Hepatocyte (in vitro differentiated cells): ENCODE data around the gene MTARC2. TPM values are rescaled to one million over a fixed set of nuclear protein-coding genes. Genes with fewer than 3 reads are reported as not detected.
A peak's percentile ranks its signal among the peaks of the same experiment; 100 is the strongest.

Source experiments
- DNase-seq: peaks from one replicate; pipeline ENCODE4 v3.0.0-alpha.2; 2016; ENCODE audit warnings: low spot score
- H2AFZ ChIP-seq: fragments of 200-600 bp; sonication (generic); 2 replicates; pipeline ENCODE4 v1.6.0; 2016; ENCODE audit warnings: antibody characterized with exemption, mild to moderate bottlenecking
- H3K27ac ChIP-seq: fragments of 200-600 bp; sonication (generic); 2 replicates; pipeline ENCODE4 v1.5.1; 2016; ENCODE audit warnings: mild to moderate bottlenecking
- H3K27me3 ChIP-seq: fragments of 200-600 bp; sonication (generic); 2 replicates; pipeline ENCODE4 v1.6.1; 2016
- H3K36me3 ChIP-seq: fragments of 200-600 bp; sonication (generic); replicated peaks from 2 replicates; pipeline ENCODE4 v1.5.1; 2016; ENCODE audit warnings: low read depth; ENCODE audit not compliant: insufficient read depth
- H3K4me1 ChIP-seq: fragments of 200-600 bp; sonication (generic); 2 replicates; pipeline ENCODE4 v1.5.1; 2016; ENCODE audit warnings: mild to moderate bottlenecking, moderate library complexity; ENCODE audit not compliant: insufficient read depth
- H3K4me2 ChIP-seq: fragments of 200-600 bp; sonication (generic); 2 replicates; pipeline ENCODE4 v1.6.0; 2016
- H3K4me3 ChIP-seq: fragments of 200-600 bp; sonication (generic); 2 replicates; pipeline ENCODE4 v1.5.1; 2016; ENCODE audit warnings: mild to moderate bottlenecking
- H3K79me2 ChIP-seq: fragments of 200-600 bp; sonication (generic); 2 replicates; pipeline ENCODE4 v1.6.0; 2017; ENCODE audit warnings: mild to moderate bottlenecking
- H3K9me2 ChIP-seq: fragments of 200-600 bp; sonication (generic); replicated peaks from 2 replicates; pipeline ENCODE4 v1.6.0; 2017; ENCODE audit warnings: mild to moderate bottlenecking; ENCODE audit not compliant: insufficient read depth
- H3K9me3 ChIP-seq: fragments of 200-600 bp; sonication (generic); 2 replicates; pipeline ENCODE4 v1.5.1; 2016; ENCODE audit warnings: low read depth, mild to moderate bottlenecking
- H4K20me1 ChIP-seq: fragments of 200-600 bp; sonication (generic); 2 replicates; pipeline ENCODE4 v1.6.0; 2016; ENCODE audit warnings: mild to moderate bottlenecking; ENCODE audit not compliant: insufficient read depth, poor library complexity, severe bottlenecking
- CTCF ChIP-seq: fragments of 200-600 bp; sonication (generic); IDR thresholded peaks from 2 replicates; pipeline ENCODE4 v1.5.1; 2016; ENCODE audit warnings: antibody characterized with exemption, mild to moderate bottlenecking; ENCODE audit not compliant: poor library complexity
- EZH2 ChIP-seq: fragments of 200-600 bp; sonication (generic); IDR thresholded peaks from 2 replicates; pipeline ENCODE4 v1.6.1; 2016; ENCODE audit warnings: antibody characterized with exemption, mild to moderate bottlenecking, borderline replicate concordance
- EZH2phosphoT487 ChIP-seq: fragments of 200-600 bp; sonication (generic); IDR thresholded peaks from one replicate; pipeline ENCODE4 v1.6.1; 2018; ENCODE audit warnings: antibody characterized with exemption, mild to moderate bottlenecking, low read depth, moderate library complexity; ENCODE audit not compliant: unreplicated experiment, severe bottlenecking
- WGBS: methylation state at CpG from one replicate; pipeline ENCODE4 v1.1.6; 2016; ENCODE audit warnings: low lambda C conversion rate; ENCODE audit errors: missing lambda C conversion rate; 5-methylcytosine and 5-hydroxymethylcytosine counted together
- polyA plus RNA-seq: library from polyadenylated mRNA; unstranded; fragments of >200 nt; fragmentation: Nextera tagmentation; extraction: Ambion mirVana; gene quantifications from 2 replicates; pipeline ENCODE4 v1.2.1, GENCODE V29; 2016
- total RNA-seq: library from RNA; depleted of rRNA; stranded (reverse); fragments of >200 nt; gene quantifications from 2 replicates; pipeline ENCODE4 v1.2.3, GENCODE V29; 2014

Gene MTARC2
- total and polyA plus RNA-seq, 2 experiments from 2014 or later, result 23.7 to 24.4 TPM

- DNase-seq, result no peak
- TF ChIP-seq EZH2phosphoT487 (no peak), EZH2 (no peak), CTCF (no peak)
- Histone ChIP-seq H2AFZ (peak overlapping the region; percentile 22), H3K4me1 (peaks cover 15% of the 10 kb centered on the region), H3K4me3 (no peak overlapping the region), H3K4me2 (peak overlapping the region; percentile 96), H3K9me3 (no peaks in the 10 kb centered on the region), H3K36me3 (no peaks in the 10 kb centered on the region), H4K20me1 (no peaks in the 10 kb centered on the region), H3K9me2 (no peaks in the 10 kb centered on the region), H3K27me3 (no peaks in the 10 kb centered on the region), H3K27ac (peak overlapping the region; percentile 77), H3K79me2 (no peaks in the 10 kb centered on the region)
- WGBS, result 85% methylated on average over 11 of the region's 11 CpGs
Measured at GRCh38 chr1:220785166-220786056, 37.3 kb downstream of the MTARC2 start.

- H3K4me3 ChIP-seq, result no peak overlapping the region
- peaks cover 15% of the 10 kb centered on the region for H3K4me1 ChIP-seq
- TF ChIP-seq EZH2phosphoT487 (no peak), CTCF (no peak), EZH2 (no peak)
- no peaks in the 10 kb centered on the region for H3K9me3 ChIP-seq
- H3K9me2 ChIP-seq, result no peaks in the 10 kb centered on the region
- no peaks in the 10 kb centered on the region for H3K36me3 ChIP-seq
- peak overlapping the region; percentile 96 for H3K4me2 ChIP-seq
- DNase-seq, result no peak
- no peaks in the 10 kb centered on the region for H3K79me2 ChIP-seq
- H3K27ac ChIP-seq, result peak overlapping the region; percentile 77
- 25% methylated on average over 13 of the region's 13 CpGs for WGBS
- no peaks in the 10 kb centered on the region for H3K27me3 ChIP-seq
- H4K20me1 ChIP-seq, result no peaks in the 10 kb centered on the region
- H2AFZ ChIP-seq, result peak overlapping the region; percentile 22
Measured at GRCh38 chr1:220786057-220786336, 37.9 kb downstream of the MTARC2 start.

- H3K4me3 ChIP-seq, result peak within 1 kb of the TSS; percentile 56
- WGBS, result 4% methylated on average over 49 of the region's 56 CpGs
- no peaks in the 10 kb centered on the region for H3K79me2 ChIP-seq
- no peak for TF ChIP-seq EZH2phosphoT487
- peak; percentile 4 for TF ChIP-seq CTCF
- no peak for TF ChIP-seq EZH2
- peak within 1 kb of the TSS; percentile 96 for H3K4me2 ChIP-seq
- no peaks in the 10 kb centered on the region for H4K20me1 ChIP-seq
- no peaks in the 10 kb centered on the region for H3K36me3 ChIP-seq
- peak within 1 kb of the TSS; percentile 77 for H3K27ac ChIP-seq
- no peaks in the 10 kb centered on the region for H3K27me3 ChIP-seq
- DNase-seq, result peak; percentile 74
- peaks cover 15% of the 10 kb centered on the region for H3K4me1 ChIP-seq
- H3K9me3 ChIP-seq, result no peaks in the 10 kb centered on the region
- H3K9me2 ChIP-seq, result no peaks in the 10 kb centered on the region
- peak within 1 kb of the TSS; percentile 22 for H2AFZ ChIP-seq
Measured at GRCh38 chr1:220786337-220787068, 38.4 kb downstream of the MTARC2 start, which contains the start of gene MTARC1. Gene MTARC1, plus strand, starts transcription at chr1:220786913. Its CDS starts 32 bp downstream, at chr1:220786945.
